GM19397 (cell line): ENCODE results near the gene SAFB.

Source experiments
- ATAC-seq: cut with Tn5 transposase; IDR thresholded peaks from one replicate; pipeline ENCODE4 v1.9.1; 2021; ENCODE audit warnings: mild to moderate bottlenecking, moderate library complexity; ENCODE audit not compliant: unreplicated experiment

SAFB gene

GRCh38 chr19:5624741-5625278 is 1.9 kb downstream of the SAFB start:
- ATAC-seq: no peak

DNA sequence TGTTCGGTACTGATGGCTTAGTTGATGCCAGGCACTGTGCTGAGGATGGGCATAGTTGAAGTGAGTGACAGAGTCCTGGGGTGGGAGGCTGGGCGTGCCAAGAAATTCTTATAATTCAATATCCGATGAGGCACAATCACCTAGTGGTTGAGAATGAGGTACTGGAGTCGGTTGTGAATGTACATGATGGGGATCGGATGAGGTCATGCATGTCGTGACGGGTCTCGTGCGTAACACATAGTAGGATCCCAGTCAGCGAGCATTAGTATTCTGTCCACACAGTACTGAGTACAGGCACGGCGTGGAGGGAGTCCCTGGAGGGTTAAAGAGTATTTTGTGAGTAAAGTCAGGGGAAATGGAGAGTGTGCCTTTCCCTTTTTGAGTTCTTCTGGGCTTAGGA is 2.8 kb downstream of the SAFB start:
- ATAC-seq: no peak

DNA sequence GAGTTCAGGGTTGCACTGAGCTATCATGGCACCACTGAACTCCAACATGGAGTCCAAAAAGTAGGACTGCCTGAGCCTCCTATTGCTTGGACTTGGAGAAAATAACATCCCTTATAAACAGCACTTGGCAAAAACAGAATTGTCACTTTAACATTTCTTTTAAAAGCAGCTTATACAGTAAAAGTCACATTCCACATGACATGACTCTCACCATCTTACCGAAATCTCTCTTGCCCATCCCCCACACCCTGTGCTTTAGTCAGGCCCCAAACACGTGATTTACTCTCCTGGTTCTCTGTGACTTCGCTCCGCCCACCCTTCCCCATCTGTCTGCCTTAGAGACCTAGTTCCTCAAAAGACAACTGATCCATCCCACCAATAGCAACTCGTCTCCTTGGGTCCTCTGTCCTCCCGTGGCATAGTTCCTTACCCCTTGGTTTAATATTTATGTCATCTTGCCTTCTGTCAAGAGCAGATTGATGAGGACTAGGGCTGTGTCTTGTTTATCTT is 4.6 kb downstream of the SAFB start:
- no peak for ATAC-seq

DNA sequence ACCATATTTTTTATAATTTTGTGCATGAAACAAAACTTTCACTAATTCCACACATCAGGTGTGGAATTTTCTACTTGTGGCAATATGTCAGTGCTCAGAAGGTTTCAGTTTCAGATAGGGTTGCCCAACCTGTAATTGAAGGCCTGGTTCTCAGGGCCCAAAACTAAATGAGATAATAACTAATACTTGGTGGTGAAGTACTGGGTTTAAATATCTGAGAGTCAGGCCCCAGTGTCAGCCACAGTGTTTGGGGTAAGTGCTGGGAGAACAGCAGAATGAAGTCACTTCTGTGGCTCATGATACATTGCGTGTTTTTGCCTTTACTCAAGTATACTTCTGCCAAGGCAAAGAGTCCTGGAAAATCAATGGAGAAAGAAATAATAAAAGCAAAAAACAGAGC is 5.6 kb downstream of the SAFB start:
- no peak for ATAC-seq

GRCh38 chr19:5628919-5629481 is 6.1 kb downstream of the SAFB start:
- ATAC-seq: no peak

- ATAC-seq: no peak
These were observed 8.8 kb downstream of the SAFB start for GRCh38 chr19:5631567-5632240.

- no peak for ATAC-seq
These were observed 9.3 kb downstream of the SAFB start for GRCh38 chr19:5632241-5632612.

- no peak for ATAC-seq
These were observed 9.8 kb downstream of the SAFB start for GRCh38 chr19:5632657-5633056.

DNA sequence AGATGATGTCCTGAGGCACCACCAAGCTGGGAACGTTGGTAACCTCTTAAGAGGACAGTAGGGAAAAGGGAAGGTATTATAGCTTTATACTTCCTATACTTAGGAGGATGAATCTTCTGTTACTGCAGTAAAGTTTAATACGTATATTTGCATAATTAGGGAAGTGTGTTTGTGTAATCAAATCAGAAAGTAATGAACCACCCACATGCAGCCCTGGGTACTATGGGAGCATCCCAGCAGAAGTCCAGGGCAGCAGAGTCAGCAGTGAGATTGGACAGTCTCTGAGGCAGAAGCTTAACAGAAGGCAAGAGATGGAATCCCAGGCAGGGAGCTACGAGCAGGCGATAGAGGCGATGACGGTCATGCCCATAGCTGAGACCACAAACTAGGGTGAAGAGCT is 12.5 kb downstream of the SAFB start:
- no peak for ATAC-seq

DNA sequence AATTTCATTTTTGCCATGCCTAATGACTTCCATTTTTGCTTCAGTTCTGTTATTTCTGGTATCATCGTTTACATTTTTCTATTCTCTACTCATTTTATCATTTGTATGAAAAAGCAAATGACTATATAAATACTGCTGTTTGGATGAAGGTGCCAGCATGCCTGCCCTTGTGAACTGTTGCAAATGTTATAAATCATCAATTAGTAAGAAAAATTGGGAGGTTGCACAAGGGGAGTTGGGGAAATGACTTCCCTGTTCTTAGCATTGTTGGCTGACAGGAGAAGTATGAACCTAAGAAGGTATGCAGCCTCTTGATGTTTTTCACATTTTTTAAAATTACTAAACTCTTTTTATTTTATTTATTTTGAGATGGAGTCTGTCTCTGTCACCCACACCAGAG is 15.1 kb downstream of the SAFB start:
- no peak for ATAC-seq

DNA sequence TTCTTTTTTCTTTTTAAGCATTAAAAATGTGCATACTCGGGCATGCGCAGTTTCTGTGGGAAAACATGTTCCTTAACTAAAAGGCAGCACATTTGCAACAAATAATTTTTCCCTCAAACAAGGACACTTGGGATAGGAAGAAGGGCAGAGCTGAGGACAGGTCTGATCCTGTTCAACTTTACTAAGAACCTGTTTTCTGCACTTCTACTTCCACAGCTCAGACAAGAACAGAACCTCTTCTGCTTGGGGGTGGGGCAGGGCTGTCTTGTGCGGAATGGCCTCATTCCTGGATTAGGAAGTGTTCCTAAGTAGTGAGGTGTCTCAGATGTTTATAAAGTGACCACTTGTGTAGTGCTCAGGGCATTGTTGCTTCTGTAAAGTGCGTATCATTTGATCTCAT is 18.3 kb downstream of the SAFB start:
- ATAC-seq: no peak

GRCh38 chr19:5642204-5642603 is 19.3 kb downstream of the SAFB start:
- no peak for ATAC-seq

DNA sequence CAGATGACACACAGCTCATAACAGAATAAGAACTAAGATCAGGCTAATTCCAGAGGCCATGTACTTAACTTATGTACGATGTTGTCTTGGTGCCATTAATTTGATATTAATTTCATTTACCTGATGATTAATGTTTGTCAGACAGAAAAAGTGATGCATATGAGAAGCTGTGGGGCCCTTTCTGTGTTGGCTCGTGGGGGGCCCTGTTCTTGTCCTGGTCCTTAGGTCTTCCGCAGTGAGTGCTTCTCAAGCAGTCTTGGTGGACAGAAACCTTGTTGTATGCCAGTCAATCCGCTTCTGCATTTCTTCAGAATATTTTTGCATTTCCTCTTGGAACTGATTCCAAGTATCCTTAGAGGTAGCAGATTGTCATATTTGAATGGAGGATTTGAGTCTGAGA is 20.2 kb downstream of the SAFB start:
- ATAC-seq: no peak

- ATAC-seq: no peak
These were observed 21.2 kb downstream of the SAFB start for GRCh38 chr19:5644037-5644436.

DNA sequence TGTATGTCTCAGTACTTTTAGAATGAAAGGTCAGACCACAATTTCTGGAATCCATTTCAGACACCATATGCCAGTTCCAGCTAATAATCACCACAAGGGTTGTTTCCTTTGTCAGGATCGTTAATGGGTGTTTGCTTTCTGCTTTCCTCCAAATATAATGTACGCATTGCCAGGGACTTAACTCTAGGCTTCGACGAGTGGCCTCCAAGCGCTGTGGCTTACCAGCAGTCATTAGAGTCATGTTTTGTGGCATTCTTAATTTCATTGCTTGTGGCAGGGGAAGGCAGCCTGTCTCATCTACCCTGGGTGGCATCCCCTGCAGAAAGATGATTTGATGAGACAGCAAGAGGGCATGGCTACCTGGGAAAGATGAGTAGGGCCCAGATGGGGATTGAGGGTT is 22.5 kb downstream of the SAFB start:
- no peak for ATAC-seq

DNA sequence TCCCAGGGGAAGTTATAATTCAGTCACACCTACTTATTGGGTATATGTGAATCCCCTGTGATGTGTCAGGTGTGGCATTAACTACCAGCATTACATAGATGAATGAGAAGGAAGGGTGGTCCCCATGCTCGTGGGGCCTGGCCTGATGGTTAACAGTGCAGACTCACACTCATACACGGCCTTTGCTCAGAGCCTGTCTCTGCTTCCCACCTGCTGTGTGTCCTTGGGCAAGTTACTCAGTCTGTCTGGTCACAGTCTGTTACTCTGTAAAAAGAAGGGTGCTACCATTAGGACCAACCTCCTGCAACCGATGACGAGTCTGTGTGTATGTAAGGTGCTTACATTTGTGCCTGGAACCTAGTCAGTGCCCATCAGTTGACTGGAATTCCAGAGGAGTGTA is 23.8 kb downstream of the SAFB start:
- no peak for ATAC-seq

GRCh38 chr19:5648464-5648863 is 25.6 kb downstream of the SAFB start:
- ATAC-seq: no peak

DNA sequence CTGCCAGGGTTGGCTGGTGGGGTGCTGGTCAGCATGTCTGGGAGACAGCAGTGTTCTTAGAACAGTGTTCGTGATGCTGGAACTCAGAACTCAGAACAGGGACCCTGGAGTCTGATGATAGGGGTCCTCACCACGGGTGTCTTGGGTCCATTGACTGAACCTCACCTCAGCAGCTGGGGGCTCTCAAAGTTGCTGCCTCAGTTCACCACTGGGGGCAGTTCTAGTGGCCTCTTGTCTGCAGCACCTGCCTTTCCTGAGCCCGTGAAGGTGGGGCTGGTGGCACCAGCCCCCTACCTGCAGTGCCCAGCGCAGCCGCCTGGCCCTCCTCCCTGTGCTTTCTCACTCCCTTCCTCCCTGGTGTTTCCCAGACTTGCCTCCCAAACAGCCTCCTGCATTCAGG is 28.5 kb downstream of the SAFB start:
- ATAC-seq: no peak

- no peak for ATAC-seq
These were observed 29.4 kb downstream of the SAFB start for GRCh38 chr19:5652261-5652660.

DNA sequence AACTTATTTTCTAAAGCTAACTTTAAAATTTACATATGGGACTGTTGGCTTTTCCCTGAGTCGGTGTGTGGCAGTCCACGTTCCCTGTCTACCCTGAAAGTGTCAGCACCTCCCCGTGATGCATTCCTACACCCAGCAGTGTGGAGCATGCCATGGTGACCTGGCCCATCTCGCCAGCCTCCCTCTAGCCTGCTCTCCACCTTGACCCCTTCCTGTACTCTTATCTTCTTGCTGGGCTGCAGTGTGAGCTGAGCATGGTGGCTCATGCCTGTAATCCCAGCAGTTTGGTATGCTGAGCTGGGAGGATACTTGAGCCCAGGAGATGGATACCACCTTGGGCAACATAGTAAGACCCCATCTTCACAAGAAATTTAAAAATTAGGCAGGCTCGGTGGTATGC is 32.0 kb downstream of the SAFB start:
- no peak for ATAC-seq

- no peak for ATAC-seq
These were observed 32.5 kb downstream of the SAFB start for GRCh38 chr19:5655412-5655811.

GRCh38 chr19:5661483-5661882 is 38.6 kb downstream of the SAFB start:
- no peak for ATAC-seq

DNA sequence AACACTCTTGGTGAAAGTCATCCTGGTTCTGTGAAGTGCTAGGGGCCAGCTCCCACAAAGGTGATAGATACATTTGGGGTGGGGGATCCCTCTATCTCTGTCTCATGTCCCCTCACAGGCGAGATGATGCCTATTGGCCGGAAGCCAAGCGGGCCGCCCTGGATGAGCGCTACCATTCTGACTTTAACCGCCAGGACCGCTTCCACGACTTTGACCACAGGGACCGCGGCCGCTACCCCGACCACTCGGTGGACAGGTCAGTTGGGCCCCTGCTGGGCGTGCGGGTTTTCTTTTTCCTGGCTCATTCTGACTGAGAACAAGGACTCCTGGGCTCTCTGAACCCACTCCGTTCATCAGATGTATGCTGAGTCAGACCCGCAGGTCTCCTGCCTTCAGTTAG is 41.0 kb downstream of the SAFB start:
- ATAC-seq: no peak
